GM23338 (cell line): ENCODE data around the gene ZNF641. TPM values are rescaled to one million over a fixed set of nuclear protein-coding genes. Genes with fewer than 3 reads are reported as not detected.

Source experiments
- ATAC-seq: fragments of 200-7000 bp; cut with Tn5 transposase; 3 replicates; pipeline ENCODE4 v1.9.1; 2020
- DNase-seq: peaks from one replicate; pipeline ENCODE4 v3.0.0-alpha.2; 2015; ENCODE audit warnings: low spot score
- H2AFZ ChIP-seq: fragments of 200-600 bp; sonication (generic); 2 replicates; pipeline ENCODE4 v1.8.0; 2016; ENCODE audit warnings: antibody characterized with exemption, mild to moderate bottlenecking, moderate library complexity
- H3F3A ChIP-seq: fragments of 200-600 bp; sonication (generic); replicated peaks from 2 replicates; pipeline ENCODE4 v1.8.0; 2017; ENCODE audit warnings: antibody characterized with exemption, mixed run types, low read depth
- H3K27ac ChIP-seq: fragments of 200-600 bp; sonication (generic); 2 replicates; pipeline ENCODE4 v1.6.1; 2016; ENCODE audit warnings: low read depth
- H3K27me3 ChIP-seq: fragments of 200-600 bp; sonication (generic); 2 replicates; pipeline ENCODE4 v1.8.0; 2016; ENCODE audit warnings: mild to moderate bottlenecking, mixed run types, moderate library complexity; ENCODE audit not compliant: insufficient read depth
- H3K36me3 ChIP-seq: fragments of 200-600 bp; sonication (generic); 2 replicates; pipeline ENCODE4 v1.8.0; 2016; ENCODE audit warnings: mild to moderate bottlenecking; ENCODE audit not compliant: insufficient read depth
- H3K4me1 ChIP-seq: fragments of 200-600 bp; sonication (generic); 2 replicates; pipeline ENCODE4 v1.8.0; 2016; ENCODE audit warnings: mild to moderate bottlenecking, moderate library complexity; ENCODE audit not compliant: insufficient read depth
- H3K4me2 ChIP-seq: fragments of 200-600 bp; sonication (generic); 2 replicates; pipeline ENCODE4 v1.7.1; 2017; ENCODE audit warnings: mixed run types
- H3K4me3 ChIP-seq: fragments of 200-600 bp; sonication (generic); 2 replicates; pipeline ENCODE4 v1.6.1; 2016; ENCODE audit warnings: mixed run types
- H3K79me2 ChIP-seq: fragments of 200-600 bp; sonication (generic); replicated peaks from 2 replicates; pipeline ENCODE4 v1.8.0; 2017; ENCODE audit warnings: mild to moderate bottlenecking; ENCODE audit not compliant: insufficient read depth
- H3K9me2 ChIP-seq: fragments of 200-600 bp; sonication (generic); 2 replicates; pipeline ENCODE4 v1.8.0; 2017; ENCODE audit not compliant: insufficient read depth
- H4K20me1 ChIP-seq: fragments of 200-600 bp; sonication (generic); replicated peaks from 2 replicates; pipeline ENCODE4 v1.8.0; 2017; ENCODE audit warnings: mild to moderate bottlenecking; ENCODE audit not compliant: insufficient read depth
- H3K27ac Mint-ChIP-seq: 2 replicates; pipeline ENCODE4 v1.8.0; 2020; ENCODE audit warnings: inconsistent platforms, mild to moderate bottlenecking, moderate library complexity, mixed read lengths
- H3K27me3 Mint-ChIP-seq: 3 replicates; pipeline ENCODE4 v1.8.0; 2022; ENCODE audit warnings: low read depth, mild to moderate bottlenecking, moderate library complexity, mixed read lengths, inconsistent platforms; ENCODE audit not compliant: insufficient read depth, poor library complexity
- H3K36me3 Mint-ChIP-seq: 3 replicates; pipeline ENCODE4 v1.8.0; 2021; ENCODE audit warnings: low read depth, mild to moderate bottlenecking, inconsistent platforms, moderate library complexity, mixed read lengths
- H3K4me1 Mint-ChIP-seq: 3 replicates; pipeline ENCODE4 v1.8.0; 2020; ENCODE audit warnings: mild to moderate bottlenecking, inconsistent platforms, mixed read lengths
- H3K4me3 Mint-ChIP-seq: 3 replicates; pipeline ENCODE4 v1.8.0; 2021; ENCODE audit warnings: moderate library complexity, mild to moderate bottlenecking, inconsistent platforms, mixed read lengths
- H3K9me3 Mint-ChIP-seq: 3 replicates; pipeline ENCODE4 v1.8.0; 2020; ENCODE audit warnings: moderate library complexity, mild to moderate bottlenecking, inconsistent platforms, mixed read lengths
- CREB1 ChIP-seq: fragments of 250-450 bp; sonication (Bioruptor Pico); IDR thresholded peaks from 2 replicates; pipeline ENCODE4 v1.5.0; 2020; ENCODE audit warnings: low read depth, mild to moderate bottlenecking, moderate library complexity
- EZH2 ChIP-seq: fragments of 200-600 bp; sonication (generic); IDR thresholded peaks from one replicate; pipeline ENCODE4 v1.8.0; 2017; ENCODE audit warnings: antibody characterized with exemption, mild to moderate bottlenecking, low read depth; ENCODE audit not compliant: unreplicated experiment
- JUNB ChIP-seq: IDR thresholded peaks from one replicate; pipeline ENCODE4 v1.6.1; 2016; ENCODE audit warnings: antibody characterized with exemption; ENCODE audit not compliant: unreplicated experiment
- POLR2AphosphoS5 ChIP-seq: IDR thresholded peaks from 2 replicates; pipeline ENCODE4 v1.6.1; 2016; ENCODE audit warnings: antibody characterized with exemption, low read depth
- polyA plus RNA-seq: library from polyadenylated mRNA; unstranded; fragments of >200 nt; fragmentation: Nextera tagmentation; extraction: Ambion mirVana; gene quantifications from 2 replicates; pipeline ENCODE4 v1.2.1, GENCODE V29; 2016
- total RNA-seq: library from RNA; depleted of rRNA; stranded (reverse); fragments of >200 nt; shearing (Covaris generic); gene quantifications from 2 replicates; pipeline ENCODE4 v1.2.3, GENCODE V29; 2014
- TF ChIP-seq, protein P1 (sequence below): fragments of 250-450 bp; sonication (Bioruptor Pico); IDR thresholded peaks from 2 replicates; pipeline ENCODE4 v1.5.0; 2020; ENCODE audit warnings: mild to moderate bottlenecking, moderate library complexity
- TF ChIP-seq, protein P2 (sequence below), 2 experiments: fragments of 200-600 bp in 1 of 2; sonication (generic) in 1 of 2; conservative IDR thresholded peaks; 2 replicates each; pipeline versions ENCODE4 v1.5.1 to v1.6.1; 2016 to 2017; ENCODE audit warnings: antibody characterized with exemption in 2 of 2, low read depth in 2 of 2, mild to moderate bottlenecking in 2 of 2, moderate library complexity in 1 of 2

Gene ZNF641
- total and polyA plus RNA-seq, 2 experiments from 2014 or later: 1.4 to 7.2 TPM

DNA sequence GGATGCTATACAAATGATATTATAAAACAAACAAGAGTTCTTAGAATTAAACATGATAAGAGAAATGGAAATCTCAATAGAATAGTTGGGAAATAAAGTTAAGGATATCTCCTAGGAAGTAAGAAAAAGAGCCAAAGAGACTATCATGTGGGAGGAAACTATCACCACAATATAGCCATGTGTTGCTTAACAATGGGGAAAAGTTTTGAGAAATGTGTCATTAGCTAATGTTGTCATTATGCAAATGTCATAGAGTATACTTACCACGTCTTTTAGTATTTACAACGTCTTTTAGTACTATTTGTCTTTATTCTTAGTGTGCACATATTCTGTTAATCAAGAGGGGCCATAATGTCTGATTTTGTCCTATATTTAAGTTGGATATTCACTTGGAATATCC, 58.7 kb downstream of the ZNF641 start (continued):
- TF ChIP-seq, protein P1, sequence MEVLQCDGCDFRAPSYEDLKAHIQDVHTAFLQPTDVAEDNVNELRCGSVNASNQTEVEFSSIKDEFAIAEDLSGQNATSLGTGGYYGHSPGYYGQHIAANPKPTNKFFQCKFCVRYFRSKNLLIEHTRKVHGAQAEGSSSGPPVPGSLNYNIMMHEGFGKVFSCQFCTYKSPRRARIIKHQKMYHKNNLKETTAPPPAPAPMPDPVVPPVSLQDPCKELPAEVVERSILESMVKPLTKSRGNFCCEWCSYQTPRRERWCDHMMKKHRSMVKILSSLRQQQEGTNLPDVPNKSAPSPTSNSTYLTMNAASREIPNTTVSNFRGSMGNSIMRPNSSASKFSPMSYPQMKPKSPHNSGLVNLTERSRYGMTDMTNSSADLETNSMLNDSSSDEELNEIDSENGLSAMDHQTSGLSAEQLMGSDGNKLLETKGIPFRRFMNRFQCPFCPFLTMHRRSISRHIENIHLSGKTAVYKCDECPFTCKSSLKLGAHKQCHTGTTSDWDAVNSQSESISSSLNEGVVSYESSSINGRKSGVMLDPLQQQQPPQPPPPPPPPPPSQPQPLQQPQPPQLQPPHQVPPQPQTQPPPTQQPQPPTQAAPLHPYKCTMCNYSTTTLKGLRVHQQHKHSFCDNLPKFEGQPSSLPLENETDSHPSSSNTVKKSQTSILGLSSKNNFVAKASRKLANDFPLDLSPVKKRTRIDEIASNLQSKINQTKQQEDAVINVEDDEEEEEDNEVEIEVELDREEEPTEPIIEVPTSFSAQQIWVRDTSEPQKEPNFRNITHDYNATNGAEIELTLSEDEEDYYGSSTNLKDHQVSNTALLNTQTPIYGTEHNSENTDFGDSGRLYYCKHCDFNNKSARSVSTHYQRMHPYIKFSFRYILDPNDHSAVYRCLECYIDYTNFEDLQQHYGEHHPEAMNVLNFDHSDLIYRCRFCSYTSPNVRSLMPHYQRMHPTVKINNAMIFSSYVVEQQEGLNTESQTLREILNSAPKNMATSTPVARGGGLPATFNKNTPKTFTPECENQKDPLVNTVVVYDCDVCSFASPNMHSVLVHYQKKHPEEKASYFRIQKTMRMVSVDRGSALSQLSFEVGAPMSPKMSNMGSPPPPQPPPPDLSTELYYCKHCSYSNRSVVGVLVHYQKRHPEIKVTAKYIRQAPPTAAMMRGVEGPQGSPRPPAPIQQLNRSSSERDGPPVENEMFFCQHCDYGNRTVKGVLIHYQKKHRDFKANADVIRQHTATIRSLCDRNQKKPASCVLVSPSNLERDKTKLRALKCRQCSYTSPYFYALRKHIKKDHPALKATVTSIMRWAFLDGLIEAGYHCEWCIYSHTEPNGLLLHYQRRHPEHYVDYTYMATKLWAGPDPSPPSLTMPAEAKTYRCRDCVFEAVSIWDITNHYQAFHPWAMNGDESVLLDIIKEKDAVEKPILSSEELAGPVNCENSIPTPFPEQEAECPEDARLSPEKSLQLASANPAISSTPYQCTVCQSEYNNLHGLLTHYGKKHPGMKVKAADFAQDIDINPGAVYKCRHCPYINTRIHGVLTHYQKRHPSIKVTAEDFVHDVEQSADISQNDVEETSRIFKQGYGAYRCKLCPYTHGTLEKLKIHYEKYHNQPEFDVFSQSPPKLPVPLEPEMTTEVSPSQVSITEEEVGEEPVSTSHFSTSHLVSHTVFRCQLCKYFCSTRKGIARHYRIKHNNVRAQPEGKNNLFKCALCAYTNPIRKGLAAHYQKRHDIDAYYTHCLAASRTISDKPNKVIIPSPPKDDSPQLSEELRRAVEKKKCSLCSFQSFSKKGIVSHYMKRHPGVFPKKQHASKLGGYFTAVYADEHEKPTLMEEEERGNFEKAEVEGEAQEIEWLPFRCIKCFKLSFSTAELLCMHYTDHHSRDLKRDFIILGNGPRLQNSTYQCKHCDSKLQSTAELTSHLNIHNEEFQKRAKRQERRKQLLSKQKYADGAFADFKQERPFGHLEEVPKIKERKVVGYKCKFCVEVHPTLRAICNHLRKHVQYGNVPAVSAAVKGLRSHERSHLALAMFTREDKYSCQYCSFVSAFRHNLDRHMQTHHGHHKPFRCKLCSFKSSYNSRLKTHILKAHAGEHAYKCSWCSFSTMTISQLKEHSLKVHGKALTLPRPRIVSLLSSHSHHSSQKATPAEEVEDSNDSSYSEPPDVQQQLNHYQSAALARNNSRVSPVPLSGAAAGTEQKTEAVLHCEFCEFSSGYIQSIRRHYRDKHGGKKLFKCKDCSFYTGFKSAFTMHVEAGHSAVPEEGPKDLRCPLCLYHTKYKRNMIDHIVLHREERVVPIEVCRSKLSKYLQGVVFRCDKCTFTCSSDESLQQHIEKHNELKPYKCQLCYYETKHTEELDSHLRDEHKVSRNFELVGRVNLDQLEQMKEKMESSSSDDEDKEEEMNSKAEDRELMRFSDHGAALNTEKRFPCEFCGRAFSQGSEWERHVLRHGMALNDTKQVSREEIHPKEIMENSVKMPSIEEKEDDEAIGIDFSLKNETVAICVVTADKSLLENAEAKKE (CRISPR knock-in tag): no peak
- TF ChIP-seq EZH2: no peak
- TF ChIP-seq CREB1: no peak
- TF ChIP-seq, protein P2, sequence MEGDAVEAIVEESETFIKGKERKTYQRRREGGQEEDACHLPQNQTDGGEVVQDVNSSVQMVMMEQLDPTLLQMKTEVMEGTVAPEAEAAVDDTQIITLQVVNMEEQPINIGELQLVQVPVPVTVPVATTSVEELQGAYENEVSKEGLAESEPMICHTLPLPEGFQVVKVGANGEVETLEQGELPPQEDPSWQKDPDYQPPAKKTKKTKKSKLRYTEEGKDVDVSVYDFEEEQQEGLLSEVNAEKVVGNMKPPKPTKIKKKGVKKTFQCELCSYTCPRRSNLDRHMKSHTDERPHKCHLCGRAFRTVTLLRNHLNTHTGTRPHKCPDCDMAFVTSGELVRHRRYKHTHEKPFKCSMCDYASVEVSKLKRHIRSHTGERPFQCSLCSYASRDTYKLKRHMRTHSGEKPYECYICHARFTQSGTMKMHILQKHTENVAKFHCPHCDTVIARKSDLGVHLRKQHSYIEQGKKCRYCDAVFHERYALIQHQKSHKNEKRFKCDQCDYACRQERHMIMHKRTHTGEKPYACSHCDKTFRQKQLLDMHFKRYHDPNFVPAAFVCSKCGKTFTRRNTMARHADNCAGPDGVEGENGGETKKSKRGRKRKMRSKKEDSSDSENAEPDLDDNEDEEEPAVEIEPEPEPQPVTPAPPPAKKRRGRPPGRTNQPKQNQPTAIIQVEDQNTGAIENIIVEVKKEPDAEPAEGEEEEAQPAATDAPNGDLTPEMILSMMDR (conservative IDR thresholded peaks at IDR 0.05; ENCODE audit: low read depth in 2 of 2): no peak

DNA sequence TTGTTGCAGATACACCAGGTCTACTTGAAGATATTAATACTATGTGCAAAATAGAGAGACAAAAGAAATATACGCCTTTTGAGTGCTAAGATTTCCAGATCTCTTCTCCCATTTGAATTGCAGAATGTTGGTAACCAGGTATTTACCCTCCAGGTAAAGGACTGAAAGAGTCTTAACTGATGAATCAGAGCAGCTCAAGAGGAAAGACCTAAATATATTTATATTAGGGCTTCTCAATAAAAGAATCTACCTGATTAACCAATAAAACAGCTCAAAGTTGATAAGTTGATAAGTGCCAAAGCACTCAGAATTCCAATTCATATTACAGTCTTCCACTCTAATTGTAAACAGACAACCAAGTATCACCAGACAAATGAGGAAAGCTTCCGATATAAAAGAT, 59.2 kb downstream of the ZNF641 start:
- Histone ChIP-seq H3K4me2 (no peak overlapping the region), H3F3A (no peaks in the 10 kb centered on the region), H3K27ac (no peak overlapping the region), H3K4me1 (no peaks in the 10 kb centered on the region; the same call in 1 of the 2 replicates), H3K36me3 (no peaks in the 10 kb centered on the region), H3K9me2 (peaks cover 3% of the 10 kb centered on the region; the same call in 1 of the 2 replicates), H2AFZ (no peak overlapping the region), H3K27me3 (peaks cover 1% of the 10 kb centered on the region; the same call in 1 of the 2 replicates), H3K4me3 (no peak overlapping the region), H4K20me1 (no peaks in the 10 kb centered on the region), H3K79me2 (no peaks in the 10 kb centered on the region)
- Mint-ChIP-seq H3K9me3 (no peaks in the 10 kb centered on the region), H3K4me1 (peaks cover 3% of the 10 kb centered on the region; the same call in 2 of the 3 replicates), H3K36me3 (no peaks in the 10 kb centered on the region), H3K27ac (no peak overlapping the region), H3K27me3 (peaks cover 3% of the 10 kb centered on the region), H3K4me3 (no peak overlapping the region)
- DNase-seq (no peak), ATAC-seq (no peak)
- TF ChIP-seq POLR2AphosphoS5: no peak
- TF ChIP-seq JUNB: no peak
- TF ChIP-seq, protein P1 (CRISPR knock-in tag): no peak
- no peak for TF ChIP-seq CREB1
